Uterus (tissue), 2 donors: Measurements from ENCODE around the gene ATP10A.

ENCODE experiments used
- CTCF ChIP-seq, 4 experiments: fragments of 200-600 bp in 2 of 4; fragments of 450-650 bp in 2 of 4; sonication (generic) in 2 of 4; IDR thresholded peaks; one replicate each; pipeline ENCODE4 v1.5.1; 2016 to 2019; ENCODE audit warnings: antibody characterized with exemption in 4 of 4, mild to moderate bottlenecking in 2 of 4, moderate library complexity in 1 of 4
- POLR2A ChIP-seq, 2 donors: fragments of 450-650 bp; IDR thresholded peaks; one replicate each; pipeline ENCODE4 v1.6.1; 2016; ENCODE audit warnings: antibody characterized with exemption in 2 of 2, mild to moderate bottlenecking in 1 of 2, moderate library complexity in 1 of 2

- TF ChIP-seq CTCF (IDR thresholded peaks at IDR 0.05): no peak
- no peak for TF ChIP-seq POLR2A (IDR thresholded peaks at IDR 0.05)
Measured at GRCh38 chr15:25796395-25796794, 66.7 kb downstream of the ATP10A start.
